CD14-positive monocyte (primary cell): ENCODE data around the gene AREG. TPM values are rescaled to one million over a fixed set of nuclear protein-coding genes. Genes with fewer than 3 reads are reported as not detected.

Experiments
- DNase-seq, 3 donors: peaks; one replicate each; pipeline ENCODE4 v3.0.0-alpha.2; 2011 to 2022
- H2AFZ ChIP-seq: 2 replicates; pipeline ENCODE4 v1.6.0; 2012; ENCODE audit warnings: mild to moderate bottlenecking, low read depth, low read length, inconsistent platforms; ENCODE audit not compliant: insufficient read depth, poor library complexity, severe bottlenecking
- H3K27ac ChIP-seq, 2 donors: 1 replicate in 1 of 2; 2 replicates in 1 of 2; pipeline ENCODE4 v1.5.1; 2012 to 2013; ENCODE audit warnings: low read length in 2 of 2, control low read depth in 1 of 2, inconsistent platforms in 1 of 2, low read depth in 1 of 2, mild to moderate bottlenecking in 1 of 2
- H3K27me3 ChIP-seq, 2 donors: one replicate each; pipeline versions ENCODE4 v1.6.0 to v1.6.1; 2011 to 2013; ENCODE audit warnings: low read length in 2 of 2; ENCODE audit not compliant: control insufficient read depth in 2 of 2, insufficient read depth in 2 of 2
- H3K36me3 ChIP-seq, 2 donors: replicated peaks in 1 of 2; 1 replicate in 1 of 2; 2 replicates in 1 of 2; pipeline versions ENCODE4 v1.5.1 to v1.6.1; 2012 to 2013; ENCODE audit warnings: low read length in 2 of 2, control low read depth in 1 of 2, inconsistent platforms in 1 of 2, mild to moderate bottlenecking in 1 of 2; ENCODE audit not compliant: insufficient read depth in 2 of 2, control insufficient read depth in 1 of 2
- H3K4me1 ChIP-seq, 2 donors: 1 replicate in 1 of 2; 2 replicates in 1 of 2; pipeline versions ENCODE4 v1.5.1 to v1.6.1; 2012 to 2013; ENCODE audit warnings: low read length in 2 of 2, control low read depth in 1 of 2, inconsistent platforms in 1 of 2, mild to moderate bottlenecking in 1 of 2, moderate library complexity in 1 of 2; ENCODE audit not compliant: insufficient read depth in 2 of 2, control insufficient read depth in 1 of 2
- H3K4me2 ChIP-seq: replicated peaks from 2 replicates; pipeline ENCODE3; 2012; ENCODE audit warnings: low read length, moderate library complexity, mild to moderate bottlenecking; ENCODE audit not compliant: poor library complexity, severe bottlenecking; ENCODE audit errors: extremely low read depth
- H3K4me3 ChIP-seq, 3 experiments: fragments of 200-600 bp in 1 of 3; sonication (generic) in 1 of 3; replicated peaks in 1 of 3; 1 replicate in 2 of 3; 2 replicates in 1 of 3; pipeline ENCODE4 v1.5.1; 2011 to 2013; ENCODE audit warnings: low read length in 3 of 3, mild to moderate bottlenecking in 3 of 3, control low read depth in 2 of 3, low read depth in 2 of 3, inconsistent platforms in 1 of 3, moderate library complexity in 1 of 3
- H3K79me2 ChIP-seq: 2 replicates; pipeline ENCODE4 v1.6.0; 2012; ENCODE audit warnings: mild to moderate bottlenecking, control low read depth, inconsistent platforms, low read length, moderate library complexity; ENCODE audit not compliant: insufficient read depth
- H3K9ac ChIP-seq: 2 replicates; pipeline ENCODE4 v1.6.0; 2017; ENCODE audit warnings: low read length, mild to moderate bottlenecking; ENCODE audit not compliant: insufficient read depth, poor library complexity, severe bottlenecking
- H3K9me3 ChIP-seq, 2 donors: replicated peaks in 1 of 2; 1 replicate in 1 of 2; 2 replicates in 1 of 2; pipeline versions ENCODE4 v1.5.1 to v1.6.1; 2012 to 2013; ENCODE audit warnings: low read length in 2 of 2, control low read depth in 1 of 2; ENCODE audit not compliant: control insufficient read depth in 1 of 2, insufficient read depth in 1 of 2
- H4K20me1 ChIP-seq: 2 replicates; pipeline ENCODE4 v1.6.0; 2012; ENCODE audit warnings: mild to moderate bottlenecking, low read length, control low read depth, moderate library complexity; ENCODE audit not compliant: insufficient read depth
- H3K27ac Mint-ChIP-seq, 7 donors: one replicate each; pipeline ENCODE4 v1.8.0; 2020; ENCODE audit warnings: mild to moderate bottlenecking in 7 of 7, mixed read lengths in 7 of 7, moderate library complexity in 6 of 7, inconsistent platforms in 2 of 7
- H3K27me3 Mint-ChIP-seq, 3 donors: one replicate each; pipeline ENCODE4 v1.8.0; 2021 to 2022; ENCODE audit warnings: low read depth in 3 of 3, mild to moderate bottlenecking in 3 of 3, mixed read lengths in 3 of 3, moderate library complexity in 3 of 3, inconsistent platforms in 1 of 3
- H3K36me3 Mint-ChIP-seq, 2 donors: one replicate each; pipeline ENCODE4 v1.8.0; 2020; ENCODE audit warnings: mixed read lengths in 2 of 2, inconsistent platforms in 1 of 2, mild to moderate bottlenecking in 1 of 2
- H3K4me1 Mint-ChIP-seq: one replicate; pipeline ENCODE4 v1.8.0; 2020; ENCODE audit warnings: mild to moderate bottlenecking, mixed read lengths
- H3K4me3 Mint-ChIP-seq, 2 donors: one replicate each; pipeline ENCODE4 v1.8.0; 2020; ENCODE audit warnings: mild to moderate bottlenecking in 2 of 2, mixed read lengths in 2 of 2, moderate library complexity in 1 of 2
- H3K9me3 Mint-ChIP-seq, 7 donors: one replicate each; pipeline ENCODE4 v1.8.0; 2020 to 2022; ENCODE audit warnings: mixed read lengths in 7 of 7, mild to moderate bottlenecking in 6 of 7, moderate library complexity in 6 of 7, inconsistent platforms in 2 of 7
- WGBS: methylation state at CpG from one replicate; pipeline ENCODE4 v1.1.5; 2013; ENCODE audit warnings: missing lambda C conversion rate; ENCODE audit not compliant: insufficient coverage; 5-methylcytosine and 5-hydroxymethylcytosine counted together
- intact Hi-C, 2 donors: fragments of 100-400 bp; cut with micrococcal nuclease; formaldehyde crosslinking; loops; one replicate each; pipeline versions ENCODE4 v1.15.0 to v1.15.1; 2023
- polyA plus RNA-seq, 3 donors: library from polyadenylated mRNA; depleted of rRNA in 1 of 3; unstranded in 2 of 3; stranded (reverse) in 1 of 3; fragments of 300-500 nt in 2 of 3; fragments of >200 nt in 1 of 3; fragmentation: Illumina TruSeq in 2 of 3; gene quantifications; 1 replicate in 2 of 3; 2 replicates in 1 of 3; pipeline ENCODE4 v1.2.3, GENCODE V29; 2012 to 2021
- TF ChIP-seq, protein P1 (sequence below): fragments of 200-600 bp; IDR thresholded peaks from one replicate; pipeline ENCODE4 v1.8.0; 2022; ENCODE audit warnings: antibody characterized with exemption, mild to moderate bottlenecking

Gene AREG
- polyA plus RNA-seq, 3 donors, result 4.2 to 9.2 (median 9.1) TPM

DNA sequence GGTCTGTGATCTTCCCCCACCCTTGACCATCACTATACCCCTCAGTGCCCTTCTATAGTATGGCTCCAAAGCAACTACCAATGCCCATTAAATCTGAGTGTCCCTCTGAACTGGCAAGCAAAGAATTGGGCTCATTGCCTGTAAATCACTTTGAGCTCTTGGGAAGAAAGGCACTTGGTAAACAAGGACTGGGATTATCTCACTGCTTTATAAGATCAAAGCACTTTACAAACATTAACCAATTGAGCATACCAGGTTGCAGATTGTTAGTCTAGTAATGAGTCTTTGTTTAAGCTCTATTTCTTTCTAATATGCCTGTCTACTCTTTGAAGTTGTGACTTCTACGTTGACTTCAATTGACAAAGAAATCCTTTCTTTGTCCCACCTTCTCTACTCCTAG lies 34.1 kb downstream of the AREG start:
- Histone ChIP-seq H3K27me3 (no peaks in the 10 kb centered on the region), H3K9me3 (no peaks in the 10 kb centered on the region), H2AFZ (no peak overlapping the region), H3K9ac (no peak overlapping the region), H3K4me3 (no peak overlapping the region), H3K79me2 (no peaks in the 10 kb centered on the region), H3K4me2 (no peak overlapping the region), H3K4me1 (no peaks in the 10 kb centered on the region), H3K36me3 (no peaks in the 10 kb centered on the region), H3K27ac (no peak overlapping the region), H4K20me1 (no peaks in the 10 kb centered on the region)
- H3K27me3 Mint-ChIP-seq, result peaks cover 0 to 2% (median 0%) of the 10 kb centered on the region in 3 donors
- no peaks in the 10 kb centered on the region for H3K9me3 Mint-ChIP-seq
- TF ChIP-seq, protein P1, sequence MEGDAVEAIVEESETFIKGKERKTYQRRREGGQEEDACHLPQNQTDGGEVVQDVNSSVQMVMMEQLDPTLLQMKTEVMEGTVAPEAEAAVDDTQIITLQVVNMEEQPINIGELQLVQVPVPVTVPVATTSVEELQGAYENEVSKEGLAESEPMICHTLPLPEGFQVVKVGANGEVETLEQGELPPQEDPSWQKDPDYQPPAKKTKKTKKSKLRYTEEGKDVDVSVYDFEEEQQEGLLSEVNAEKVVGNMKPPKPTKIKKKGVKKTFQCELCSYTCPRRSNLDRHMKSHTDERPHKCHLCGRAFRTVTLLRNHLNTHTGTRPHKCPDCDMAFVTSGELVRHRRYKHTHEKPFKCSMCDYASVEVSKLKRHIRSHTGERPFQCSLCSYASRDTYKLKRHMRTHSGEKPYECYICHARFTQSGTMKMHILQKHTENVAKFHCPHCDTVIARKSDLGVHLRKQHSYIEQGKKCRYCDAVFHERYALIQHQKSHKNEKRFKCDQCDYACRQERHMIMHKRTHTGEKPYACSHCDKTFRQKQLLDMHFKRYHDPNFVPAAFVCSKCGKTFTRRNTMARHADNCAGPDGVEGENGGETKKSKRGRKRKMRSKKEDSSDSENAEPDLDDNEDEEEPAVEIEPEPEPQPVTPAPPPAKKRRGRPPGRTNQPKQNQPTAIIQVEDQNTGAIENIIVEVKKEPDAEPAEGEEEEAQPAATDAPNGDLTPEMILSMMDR, result no peak
- no peaks in the 10 kb centered on the region for H3K36me3 Mint-ChIP-seq
- no peak overlapping the region for H3K27ac Mint-ChIP-seq
- H3K4me3 Mint-ChIP-seq, result no peak overlapping the region
- intact Hi-C loops, result no loop called here
- no peak for DNase-seq
- no CpG with 5 or more reads among the region's 1 CpG for WGBS
- H3K4me1 Mint-ChIP-seq, result no peaks in the 10 kb centered on the region

DNA sequence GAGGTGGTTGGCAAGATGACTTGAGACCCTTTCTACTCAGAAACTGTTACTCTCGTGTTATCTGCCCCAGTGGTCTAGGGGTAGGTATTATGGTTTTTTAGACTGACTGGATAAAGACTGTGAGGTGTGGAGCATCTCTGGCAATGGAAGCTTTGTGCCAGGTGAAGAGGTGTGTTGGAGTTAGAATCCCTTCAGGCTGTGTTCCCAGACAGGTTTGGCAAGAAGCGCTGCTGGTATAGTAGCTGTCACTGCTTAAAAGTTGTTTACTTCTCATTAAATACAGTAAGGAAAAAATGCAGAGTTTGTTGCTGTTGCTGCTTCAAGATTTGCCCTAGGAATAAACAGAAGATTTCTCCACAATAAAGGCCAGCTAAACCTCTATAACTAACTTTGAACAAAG lies 35.3 kb downstream of the AREG start:
- Histone ChIP-seq H3K9ac (no peak overlapping the region), H3K4me3 (no peak overlapping the region), H3K4me2 (no peak overlapping the region), H3K36me3 (no peaks in the 10 kb centered on the region), H3K9me3 (no peaks in the 10 kb centered on the region), H3K79me2 (no peaks in the 10 kb centered on the region), H3K4me1 (no peaks in the 10 kb centered on the region), H2AFZ (no peak overlapping the region), H3K27me3 (no peaks in the 10 kb centered on the region), H4K20me1 (no peaks in the 10 kb centered on the region), H3K27ac (no peak overlapping the region)
- no peaks in the 10 kb centered on the region for H3K36me3 Mint-ChIP-seq
- no CpG with 5 or more reads among the region's 2 CpGs for WGBS
- intact Hi-C loops, result no loop called here
- TF ChIP-seq, protein P1, result no peak
- no peaks in the 10 kb centered on the region for H3K4me1 Mint-ChIP-seq
- no peak overlapping the region for H3K4me3 Mint-ChIP-seq
- no peaks in the 10 kb centered on the region for H3K9me3 Mint-ChIP-seq
- no peak overlapping the region for H3K27ac Mint-ChIP-seq
- peaks cover 0 to 2% (median 0%) of the 10 kb centered on the region in 3 donors for H3K27me3 Mint-ChIP-seq
- DNase-seq, result no peak
